Ishikawa (cell line): ENCODE measurements around the gene RABL3.

ENCODE experiments used
- CEBPB ChIP-seq: IDR thresholded peaks from 2 replicates; pipeline ENCODE4 v1.6.1; 2012
- CREB1 ChIP-seq: IDR thresholded peaks from 2 replicates; pipeline ENCODE4 v1.6.1; 2012; ENCODE audit warnings: low read depth
- EGR1 ChIP-seq: IDR thresholded peaks from 2 replicates; pipeline ENCODE4 v1.6.1; 2012
- EP300 ChIP-seq: IDR thresholded peaks from 2 replicates; pipeline ENCODE4 v1.6.1; 2012; ENCODE audit warnings: borderline replicate concordance
- FOXM1 ChIP-seq: IDR thresholded peaks from 2 replicates; pipeline ENCODE4 v1.6.1; 2012; ENCODE audit warnings: low read depth, borderline replicate concordance
- NFIC ChIP-seq: IDR thresholded peaks from 2 replicates; pipeline ENCODE4 v1.6.1; 2012
- RAD21 ChIP-seq: IDR thresholded peaks from 2 replicates; pipeline ENCODE4 v1.6.1; 2012; ENCODE audit warnings: low read depth
- TAF1 ChIP-seq: IDR thresholded peaks from 2 replicates; pipeline ENCODE4 v1.6.1; 2012; ENCODE audit warnings: low read depth, mild to moderate bottlenecking
- TCF12 ChIP-seq: IDR thresholded peaks from 2 replicates; pipeline ENCODE4 v1.6.1; 2012; ENCODE audit warnings: low read depth
- TEAD4 ChIP-seq: IDR thresholded peaks from 2 replicates; pipeline ENCODE4 v1.6.1; 2012
- YY1 ChIP-seq: IDR thresholded peaks from 2 replicates; pipeline ENCODE4 v1.6.1; 2012; ENCODE audit warnings: low read depth
- ZBTB7A ChIP-seq: IDR thresholded peaks from 2 replicates; pipeline ENCODE4 v1.6.1; 2012; ENCODE audit warnings: low read depth
- TF ChIP-seq, protein P1 (sequence below): IDR thresholded peaks from 2 replicates; pipeline ENCODE4 v1.6.1; 2012
- TF ChIP-seq, protein P2 (sequence below): IDR thresholded peaks from 2 replicates; pipeline ENCODE4 v1.6.1; 2012
- TF ChIP-seq, protein P3 (sequence below): IDR thresholded peaks from 2 replicates; pipeline ENCODE4 v1.6.1; 2012; ENCODE audit warnings: low read depth, mild to moderate bottlenecking

The RABL3 gene

DNA sequence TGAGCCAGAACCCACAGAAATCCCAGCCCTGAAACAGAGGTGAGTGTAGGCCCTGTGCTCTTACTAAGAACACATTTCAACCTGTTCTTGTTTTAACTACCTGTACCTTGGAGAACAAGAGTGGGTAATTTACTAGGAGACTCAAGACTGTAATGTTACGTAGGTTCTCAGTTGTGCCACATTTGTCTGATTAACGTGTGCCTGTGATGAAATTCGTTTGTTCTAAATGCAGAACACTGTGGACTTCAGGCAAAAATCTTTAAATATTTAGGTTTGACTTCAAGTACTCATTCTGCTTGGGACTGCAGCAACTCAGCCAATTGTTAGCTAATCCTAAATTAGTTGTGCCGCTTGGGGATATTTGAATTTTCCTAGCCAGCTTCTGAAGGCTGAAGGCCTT, 28.6 kb upstream of the RABL3 start:
- TF ChIP-seq YY1 (no peak), NFIC (no peak), TCF12 (no peak), RAD21 (no peak), EP300 (no peak), ZBTB7A (no peak), CEBPB (no peak), EGR1 (no peak), CREB1 (no peak)
- TF ChIP-seq, protein P1, sequence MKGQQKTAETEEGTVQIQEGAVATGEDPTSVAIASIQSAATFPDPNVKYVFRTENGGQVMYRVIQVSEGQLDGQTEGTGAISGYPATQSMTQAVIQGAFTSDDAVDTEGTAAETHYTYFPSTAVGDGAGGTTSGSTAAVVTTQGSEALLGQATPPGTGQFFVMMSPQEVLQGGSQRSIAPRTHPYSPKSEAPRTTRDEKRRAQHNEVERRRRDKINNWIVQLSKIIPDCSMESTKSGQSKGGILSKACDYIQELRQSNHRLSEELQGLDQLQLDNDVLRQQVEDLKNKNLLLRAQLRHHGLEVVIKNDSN: no peak
- TF ChIP-seq, protein P2, sequence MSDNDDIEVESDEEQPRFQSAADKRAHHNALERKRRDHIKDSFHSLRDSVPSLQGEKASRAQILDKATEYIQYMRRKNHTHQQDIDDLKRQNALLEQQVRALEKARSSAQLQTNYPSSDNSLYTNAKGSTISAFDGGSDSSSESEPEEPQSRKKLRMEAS: no peak

DNA sequence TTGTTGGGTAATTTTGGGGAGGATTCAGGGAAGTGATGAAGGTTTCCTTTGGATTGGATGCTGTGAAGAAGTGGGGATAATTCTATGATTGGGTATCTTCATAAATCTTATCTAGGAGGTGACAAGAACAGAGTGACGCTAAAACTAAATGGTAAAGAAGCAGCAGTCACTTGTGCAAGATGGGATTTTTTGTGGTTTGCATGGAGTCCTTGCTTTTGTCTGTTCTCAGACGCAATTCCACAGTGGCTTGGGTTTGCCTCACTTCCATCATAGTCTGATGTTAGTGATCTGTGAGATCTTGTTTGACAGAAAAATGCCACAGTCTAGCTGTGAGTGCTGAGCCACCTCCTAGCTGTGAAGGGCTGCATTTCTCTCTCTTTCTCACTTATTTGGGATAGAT, 27.1 kb upstream of the RABL3 start:
- TF ChIP-seq FOXM1: no peak
- TF ChIP-seq ZBTB7A: no peak
- TF ChIP-seq CREB1: no peak
- TF ChIP-seq, protein P3, sequence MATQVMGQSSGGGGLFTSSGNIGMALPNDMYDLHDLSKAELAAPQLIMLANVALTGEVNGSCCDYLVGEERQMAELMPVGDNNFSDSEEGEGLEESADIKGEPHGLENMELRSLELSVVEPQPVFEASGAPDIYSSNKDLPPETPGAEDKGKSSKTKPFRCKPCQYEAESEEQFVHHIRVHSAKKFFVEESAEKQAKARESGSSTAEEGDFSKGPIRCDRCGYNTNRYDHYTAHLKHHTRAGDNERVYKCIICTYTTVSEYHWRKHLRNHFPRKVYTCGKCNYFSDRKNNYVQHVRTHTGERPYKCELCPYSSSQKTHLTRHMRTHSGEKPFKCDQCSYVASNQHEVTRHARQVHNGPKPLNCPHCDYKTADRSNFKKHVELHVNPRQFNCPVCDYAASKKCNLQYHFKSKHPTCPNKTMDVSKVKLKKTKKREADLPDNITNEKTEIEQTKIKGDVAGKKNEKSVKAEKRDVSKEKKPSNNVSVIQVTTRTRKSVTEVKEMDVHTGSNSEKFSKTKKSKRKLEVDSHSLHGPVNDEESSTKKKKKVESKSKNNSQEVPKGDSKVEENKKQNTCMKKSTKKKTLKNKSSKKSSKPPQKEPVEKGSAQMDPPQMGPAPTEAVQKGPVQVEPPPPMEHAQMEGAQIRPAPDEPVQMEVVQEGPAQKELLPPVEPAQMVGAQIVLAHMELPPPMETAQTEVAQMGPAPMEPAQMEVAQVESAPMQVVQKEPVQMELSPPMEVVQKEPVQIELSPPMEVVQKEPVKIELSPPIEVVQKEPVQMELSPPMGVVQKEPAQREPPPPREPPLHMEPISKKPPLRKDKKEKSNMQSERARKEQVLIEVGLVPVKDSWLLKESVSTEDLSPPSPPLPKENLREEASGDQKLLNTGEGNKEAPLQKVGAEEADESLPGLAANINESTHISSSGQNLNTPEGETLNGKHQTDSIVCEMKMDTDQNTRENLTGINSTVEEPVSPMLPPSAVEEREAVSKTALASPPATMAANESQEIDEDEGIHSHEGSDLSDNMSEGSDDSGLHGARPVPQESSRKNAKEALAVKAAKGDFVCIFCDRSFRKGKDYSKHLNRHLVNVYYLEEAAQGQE: no peak
- no peak for TF ChIP-seq EP300
- TF ChIP-seq TCF12: no peak
- TF ChIP-seq TEAD4: no peak
- TF ChIP-seq YY1: no peak
- no peak for TF ChIP-seq NFIC
- TF ChIP-seq TAF1: no peak
- TF ChIP-seq, protein P2: no peak
- TF ChIP-seq, protein P1: no peak
- no peak for TF ChIP-seq EGR1
- TF ChIP-seq CEBPB: no peak
- no peak for TF ChIP-seq RAD21

DNA sequence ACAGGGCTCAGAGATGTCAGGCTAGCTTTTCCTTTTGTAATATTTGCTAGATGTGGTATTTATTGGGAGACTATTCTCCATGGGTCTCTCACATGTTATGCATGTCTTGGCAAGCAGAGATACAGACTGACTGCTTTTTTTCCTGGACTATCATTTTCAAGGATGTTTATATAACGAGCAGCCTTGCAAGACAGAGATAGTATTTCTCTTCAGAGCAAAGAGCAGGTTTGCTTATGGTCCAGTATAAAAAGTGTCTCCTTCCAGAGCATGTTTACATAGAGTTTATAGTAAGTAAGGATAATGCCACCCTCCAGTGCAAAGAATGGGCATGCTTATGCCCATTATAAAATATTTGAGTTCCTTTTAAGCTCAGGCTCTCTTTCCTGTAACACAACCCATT, 24.8 kb upstream of the RABL3 start:
- TF ChIP-seq NFIC (no peak), TAF1 (no peak), TCF12 (no peak), EGR1 (no peak), YY1 (no peak)
- TF ChIP-seq, protein P1: no peak
- TF ChIP-seq, protein P2: no peak

DNA sequence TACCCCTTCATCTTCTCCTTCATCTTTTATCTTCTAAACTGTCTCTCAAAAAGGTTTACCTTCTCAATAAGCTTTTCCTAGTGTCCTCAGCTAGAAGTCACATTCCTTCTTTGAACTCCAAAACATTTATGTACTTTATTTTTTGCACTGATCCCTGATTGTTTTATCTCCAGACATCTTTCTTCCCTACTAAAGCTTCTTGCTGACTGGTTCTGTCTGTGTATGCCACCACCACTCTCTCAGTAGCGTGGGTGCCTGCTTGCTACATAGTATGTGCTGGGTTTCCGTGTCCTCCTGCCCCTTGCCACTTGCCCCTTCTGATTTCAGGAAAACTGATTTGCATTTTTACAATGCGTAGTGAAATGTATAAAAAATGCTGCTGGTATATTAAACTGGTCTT, 24.3 kb upstream of the RABL3 start:
- no peak for TF ChIP-seq EGR1
- no peak for TF ChIP-seq TCF12
- no peak for TF ChIP-seq EP300
- no peak for TF ChIP-seq TAF1
- TF ChIP-seq CEBPB: no peak
- TF ChIP-seq, protein P2: no peak
- TF ChIP-seq ZBTB7A: no peak
- TF ChIP-seq NFIC: no peak
- no peak for TF ChIP-seq YY1
- TF ChIP-seq, protein P1: no peak
- no peak for TF ChIP-seq TEAD4
- TF ChIP-seq CREB1: no peak
- TF ChIP-seq FOXM1: no peak
- TF ChIP-seq RAD21: no peak
- TF ChIP-seq, protein P3: no peak

DNA sequence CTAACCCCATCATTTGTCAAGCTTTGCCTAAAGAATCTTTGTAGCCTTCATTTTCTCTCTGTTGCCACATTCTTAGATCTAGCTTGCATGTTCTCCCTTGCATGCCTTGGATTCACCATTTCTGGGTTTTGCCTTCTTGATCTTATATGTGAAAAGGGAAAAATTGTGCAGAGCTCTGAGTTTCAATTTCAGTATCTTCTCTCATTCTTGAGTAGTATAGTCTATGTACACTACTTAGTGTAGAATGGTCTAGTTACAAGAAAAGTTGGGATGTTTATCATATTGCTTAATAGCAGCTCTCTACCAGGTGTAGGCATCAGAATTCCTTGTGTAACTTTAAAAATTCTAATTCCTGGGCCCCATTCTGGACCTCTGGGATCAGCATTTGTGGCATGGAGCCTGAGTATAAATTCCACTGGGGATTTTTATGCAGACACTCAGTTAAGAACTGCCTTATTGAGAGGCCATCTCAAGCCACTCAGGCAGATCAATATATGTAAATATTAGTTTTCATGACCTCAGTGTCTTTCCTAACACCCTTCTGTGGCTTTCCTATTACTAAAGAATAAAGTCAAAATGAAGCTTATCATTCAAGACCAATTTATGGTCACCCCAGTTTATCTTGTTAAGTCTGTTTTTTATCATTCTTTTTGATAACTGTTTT, 23.6 kb upstream of the RABL3 start:
- no peak for TF ChIP-seq NFIC
- TF ChIP-seq EGR1: no peak
